ENCODE measurements around the gene STMP1. TPM values are rescaled to one million over a fixed set of nuclear protein-coding genes. Genes with fewer than 3 reads are reported as not detected.
"Not testable (repeated sequence)": the region's sequence is repeated elsewhere in the genome, so short reads cannot be mapped to it uniquely, and the experiment has no call there.

STMP1 gene
- total RNA-seq, result 36.2 TPM

- intact Hi-C loops (cut with DNase I), result no loop called here
- peak; percentile 98 for ATAC-seq
- DNase-seq (ENCODE audit: low spot score), result peak; percentile 98
Measured at GRCh38 chr7:135662373-135663114, at the start of gene STMP1. Gene STMP1 (plus strand): TSS chr7:135662514.

GRCh38 chr7:135616136-135616535, 46.2 kb upstream of the STMP1 start:
- intact Hi-C loops (cut with DNase I), result no loop called here
- DNase-seq (ENCODE audit: low spot score), result no peak
- no peak for ATAC-seq

GRCh38 chr7:135617781-135618180, 44.5 kb upstream of the STMP1 start:
- no peak for ATAC-seq
- no peak for DNase-seq (ENCODE audit: low spot score)
- intact Hi-C loops (cut with DNase I), result no loop called here

GRCh38 chr7:135618510-135618909, 43.8 kb upstream of the STMP1 start:
- DNase-seq (ENCODE audit: low spot score), result no peak
- ATAC-seq, result no peak
- intact Hi-C loops (cut with DNase I), result no loop called here

- no peak for ATAC-seq
- intact Hi-C loops (cut with DNase I), result no loop called here
Measured at GRCh38 chr7:135620447-135620846, 41.9 kb upstream of the STMP1 start.

GRCh38 chr7:135620980-135621850, 41.1 kb upstream of the STMP1 start:
- DNase-seq (ENCODE audit: low spot score) (no peak), ATAC-seq (peak; percentile 85)
- intact Hi-C loops (cut with DNase I), result no loop called here

More at GRCh38 chr7:135620447-135620846, 41.9 kb upstream of the STMP1 start:
- no peak for DNase-seq (ENCODE audit: low spot score)

GRCh38 chr7:135634191-135634878, 28.0 kb upstream of the STMP1 start:
- no peak for ATAC-seq
- intact Hi-C loops (cut with DNase I), result loop anchor here (5.0 to 10.0 kb wide), 2 partner anchors 370 to 1177 kb away; partner anchors contain the start of gene AKR1B1
- no peak for DNase-seq (ENCODE audit: low spot score)

- intact Hi-C loops (cut with DNase I), result loop anchor here (10.0 kb wide), 1 partner anchor 375 kb away; no protein-coding TSS in a partner anchor
- not testable (repeated sequence) for DNase-seq (ENCODE audit: low spot score); ATAC-seq
Measured at GRCh38 chr7:135639690-135640089, 22.6 kb upstream of the STMP1 start.

- intact Hi-C loops (cut with DNase I), result no loop called here
- ATAC-seq (no peak), DNase-seq (ENCODE audit: low spot score) (no peak)
Measured at GRCh38 chr7:135644154-135644553, 18.2 kb upstream of the STMP1 start.

- ATAC-seq (no peak), DNase-seq (ENCODE audit: low spot score) (no peak)
- intact Hi-C loops (cut with DNase I), result no loop called here
Measured at GRCh38 chr7:135644729-135645128, 17.6 kb upstream of the STMP1 start.

- peak; percentile 76 for ATAC-seq
- intact Hi-C loops (cut with DNase I), result no loop called here
- no peak for DNase-seq (ENCODE audit: low spot score)
Measured at GRCh38 chr7:135645296-135645904, 16.9 kb upstream of the STMP1 start.

- ATAC-seq (no peak), DNase-seq (ENCODE audit: low spot score) (no peak)
- intact Hi-C loops (cut with DNase I), result no loop called here
Measured at GRCh38 chr7:135647755-135648154, 14.6 kb upstream of the STMP1 start.

- DNase-seq (ENCODE audit: low spot score) (no peak), ATAC-seq (no peak)
- intact Hi-C loops (cut with DNase I), result no loop called here
Measured at GRCh38 chr7:135648235-135648634, 14.1 kb upstream of the STMP1 start.

- intact Hi-C loops (cut with DNase I), result no loop called here
- DNase-seq (ENCODE audit: low spot score) (no peak), ATAC-seq (peak; percentile 67)
Measured at GRCh38 chr7:135650831-135651573, 11.3 kb upstream of the STMP1 start.

GRCh38 chr7:135653340-135654080, 8.8 kb upstream of the STMP1 start:
- ATAC-seq (no peak), DNase-seq (ENCODE audit: low spot score) (no peak)
- intact Hi-C loops (cut with DNase I), result no loop called here

- intact Hi-C loops (cut with DNase I), result no loop called here
- DNase-seq (ENCODE audit: low spot score), result no peak
- no peak for ATAC-seq
Measured at GRCh38 chr7:135658564-135658963, 3.8 kb upstream of the STMP1 start.

- DNase-seq (ENCODE audit: low spot score) (no peak), ATAC-seq (no peak)
- intact Hi-C loops (cut with DNase I), result no loop called here
Measured at GRCh38 chr7:135659159-135659846, 3.0 kb upstream of the STMP1 start.

Measured in sciatic nerve (tissue), 2 donors.